CD14-positive monocyte (primary cell): ENCODE measurements around the gene MYO7A. TPM values are rescaled to one million over a fixed set of nuclear protein-coding genes. Genes with fewer than 3 reads are reported as not detected.

Source experiments
- DNase-seq, 3 donors: peaks; one replicate each; pipeline ENCODE4 v3.0.0-alpha.2; 2011 to 2022
- H2AFZ ChIP-seq: 2 replicates; pipeline ENCODE4 v1.6.0; 2012; ENCODE audit warnings: mild to moderate bottlenecking, low read depth, low read length, inconsistent platforms; ENCODE audit not compliant: insufficient read depth, poor library complexity, severe bottlenecking
- H3K27ac ChIP-seq, 2 donors: 1 replicate in 1 of 2; 2 replicates in 1 of 2; pipeline ENCODE4 v1.5.1; 2012 to 2013; ENCODE audit warnings: low read length in 2 of 2, control low read depth in 1 of 2, inconsistent platforms in 1 of 2, low read depth in 1 of 2, mild to moderate bottlenecking in 1 of 2
- H3K27me3 ChIP-seq, 2 donors: one replicate each; pipeline versions ENCODE4 v1.6.0 to v1.6.1; 2011 to 2013; ENCODE audit warnings: low read length in 2 of 2; ENCODE audit not compliant: control insufficient read depth in 2 of 2, insufficient read depth in 2 of 2
- H3K36me3 ChIP-seq, 2 donors: replicated peaks in 1 of 2; 1 replicate in 1 of 2; 2 replicates in 1 of 2; pipeline versions ENCODE4 v1.5.1 to v1.6.1; 2012 to 2013; ENCODE audit warnings: low read length in 2 of 2, control low read depth in 1 of 2, inconsistent platforms in 1 of 2, mild to moderate bottlenecking in 1 of 2; ENCODE audit not compliant: insufficient read depth in 2 of 2, control insufficient read depth in 1 of 2
- H3K4me1 ChIP-seq, 2 donors: 1 replicate in 1 of 2; 2 replicates in 1 of 2; pipeline versions ENCODE4 v1.5.1 to v1.6.1; 2012 to 2013; ENCODE audit warnings: low read length in 2 of 2, control low read depth in 1 of 2, inconsistent platforms in 1 of 2, mild to moderate bottlenecking in 1 of 2, moderate library complexity in 1 of 2; ENCODE audit not compliant: insufficient read depth in 2 of 2, control insufficient read depth in 1 of 2
- H3K4me2 ChIP-seq: replicated peaks from 2 replicates; pipeline ENCODE3; 2012; ENCODE audit warnings: low read length, moderate library complexity, mild to moderate bottlenecking; ENCODE audit not compliant: poor library complexity, severe bottlenecking; ENCODE audit errors: extremely low read depth
- H3K4me3 ChIP-seq, 3 experiments: fragments of 200-600 bp in 1 of 3; sonication (generic) in 1 of 3; replicated peaks in 1 of 3; 1 replicate in 2 of 3; 2 replicates in 1 of 3; pipeline ENCODE4 v1.5.1; 2011 to 2013; ENCODE audit warnings: low read length in 3 of 3, mild to moderate bottlenecking in 3 of 3, control low read depth in 2 of 3, low read depth in 2 of 3, inconsistent platforms in 1 of 3, moderate library complexity in 1 of 3
- H3K79me2 ChIP-seq: 2 replicates; pipeline ENCODE4 v1.6.0; 2012; ENCODE audit warnings: mild to moderate bottlenecking, control low read depth, inconsistent platforms, low read length, moderate library complexity; ENCODE audit not compliant: insufficient read depth
- H3K9ac ChIP-seq: 2 replicates; pipeline ENCODE4 v1.6.0; 2017; ENCODE audit warnings: low read length, mild to moderate bottlenecking; ENCODE audit not compliant: insufficient read depth, poor library complexity, severe bottlenecking
- H3K9me3 ChIP-seq, 2 donors: replicated peaks in 1 of 2; 1 replicate in 1 of 2; 2 replicates in 1 of 2; pipeline versions ENCODE4 v1.5.1 to v1.6.1; 2012 to 2013; ENCODE audit warnings: low read length in 2 of 2, control low read depth in 1 of 2; ENCODE audit not compliant: control insufficient read depth in 1 of 2, insufficient read depth in 1 of 2
- H4K20me1 ChIP-seq: 2 replicates; pipeline ENCODE4 v1.6.0; 2012; ENCODE audit warnings: mild to moderate bottlenecking, low read length, control low read depth, moderate library complexity; ENCODE audit not compliant: insufficient read depth
- H3K27ac Mint-ChIP-seq, 7 donors: one replicate each; pipeline ENCODE4 v1.8.0; 2020; ENCODE audit warnings: mild to moderate bottlenecking in 7 of 7, mixed read lengths in 7 of 7, moderate library complexity in 6 of 7, inconsistent platforms in 2 of 7
- H3K27me3 Mint-ChIP-seq, 3 donors: one replicate each; pipeline ENCODE4 v1.8.0; 2021 to 2022; ENCODE audit warnings: low read depth in 3 of 3, mild to moderate bottlenecking in 3 of 3, mixed read lengths in 3 of 3, moderate library complexity in 3 of 3, inconsistent platforms in 1 of 3
- H3K36me3 Mint-ChIP-seq, 2 donors: one replicate each; pipeline ENCODE4 v1.8.0; 2020; ENCODE audit warnings: mixed read lengths in 2 of 2, inconsistent platforms in 1 of 2, mild to moderate bottlenecking in 1 of 2
- H3K4me1 Mint-ChIP-seq: one replicate; pipeline ENCODE4 v1.8.0; 2020; ENCODE audit warnings: mild to moderate bottlenecking, mixed read lengths
- H3K4me3 Mint-ChIP-seq, 2 donors: one replicate each; pipeline ENCODE4 v1.8.0; 2020; ENCODE audit warnings: mild to moderate bottlenecking in 2 of 2, mixed read lengths in 2 of 2, moderate library complexity in 1 of 2
- H3K9me3 Mint-ChIP-seq, 7 donors: one replicate each; pipeline ENCODE4 v1.8.0; 2020 to 2022; ENCODE audit warnings: mixed read lengths in 7 of 7, mild to moderate bottlenecking in 6 of 7, moderate library complexity in 6 of 7, inconsistent platforms in 2 of 7
- WGBS: methylation state at CpG from one replicate; pipeline ENCODE4 v1.1.5; 2013; ENCODE audit warnings: missing lambda C conversion rate; ENCODE audit not compliant: insufficient coverage; 5-methylcytosine and 5-hydroxymethylcytosine counted together
- intact Hi-C, 2 donors: fragments of 100-400 bp; cut with micrococcal nuclease; formaldehyde crosslinking; loops; one replicate each; pipeline versions ENCODE4 v1.15.0 to v1.15.1; 2023
- polyA plus RNA-seq, 3 donors: library from polyadenylated mRNA; depleted of rRNA in 1 of 3; unstranded in 2 of 3; stranded (reverse) in 1 of 3; fragments of 300-500 nt in 2 of 3; fragments of >200 nt in 1 of 3; fragmentation: Illumina TruSeq in 2 of 3; gene quantifications; 1 replicate in 2 of 3; 2 replicates in 1 of 3; pipeline ENCODE4 v1.2.3, GENCODE V29; 2012 to 2021
- TF ChIP-seq, protein P1 (sequence below): fragments of 200-600 bp; IDR thresholded peaks from one replicate; pipeline ENCODE4 v1.8.0; 2022; ENCODE audit warnings: antibody characterized with exemption, mild to moderate bottlenecking

MYO7A gene
- polyA plus RNA-seq, 3 donors: 3.5 to 7.8 (median 3.6) TPM

DNA sequence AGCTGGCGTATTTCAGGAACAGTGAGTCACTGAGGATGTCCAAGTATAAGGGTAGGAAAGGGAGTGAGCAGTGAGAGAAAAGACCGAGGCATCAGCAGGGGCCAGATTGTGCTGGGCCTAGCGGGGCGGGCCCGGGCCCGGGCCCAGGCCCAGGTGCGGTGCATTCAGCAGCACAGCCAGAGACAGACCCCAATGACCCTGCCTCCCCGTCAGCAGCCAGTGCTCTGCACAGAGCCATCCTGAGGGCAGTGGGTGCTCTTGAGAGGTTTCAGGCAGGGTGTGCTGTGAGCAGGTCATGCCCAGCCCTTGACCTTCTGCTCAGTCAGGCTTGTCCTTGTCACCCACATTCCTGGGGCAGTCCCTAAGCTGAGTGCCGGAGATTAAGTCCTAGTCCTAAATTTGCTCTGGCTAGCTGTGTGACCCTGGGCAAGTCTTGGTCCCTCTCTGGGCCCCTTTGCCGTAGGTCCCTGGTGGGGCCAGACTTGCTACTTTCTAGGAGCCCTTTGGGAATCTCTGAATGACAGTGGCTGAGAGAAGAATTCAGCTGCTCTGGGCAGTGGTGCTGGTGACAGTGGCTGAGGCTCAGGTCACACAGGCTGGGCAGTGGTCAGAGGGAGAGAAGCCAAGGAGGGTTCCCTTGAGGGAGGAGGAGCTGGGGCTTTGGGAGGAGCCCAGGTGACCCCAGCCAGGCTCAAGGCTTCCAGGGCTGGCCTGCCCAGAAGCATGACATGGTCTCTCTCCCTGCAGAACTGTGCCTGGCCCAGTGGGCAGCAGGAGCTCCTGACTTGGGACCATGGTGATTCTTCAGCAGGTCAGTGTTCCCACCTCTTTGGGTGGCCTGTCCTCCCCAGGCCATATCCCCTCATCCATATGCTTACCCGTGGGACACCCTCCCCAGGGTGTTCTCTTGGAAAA, 2.1 kb downstream of the MYO7A start:
- Histone ChIP-seq H3K4me1 (peaks cover 9 to 15% of the 10 kb centered on the region in 2 donors), H3K4me2 (no peak overlapping the region), H3K36me3 (no peaks in the 10 kb centered on the region), H3K9me3 (no peaks in the 10 kb centered on the region), H4K20me1 (no peaks in the 10 kb centered on the region), H3K27me3 (peaks cover 0 to 13% of the 10 kb centered on the region in 2 donors), H3K27ac (no peak overlapping the region), H3K79me2 (no peaks in the 10 kb centered on the region), H3K4me3 (no peak overlapping the region), H3K9ac (peak overlapping the region; percentile 4), H2AFZ (no peak overlapping the region)
- peaks cover 10 to 19% (median 11%) of the 10 kb centered on the region in 3 donors for H3K27me3 Mint-ChIP-seq
- TF ChIP-seq, protein P1, sequence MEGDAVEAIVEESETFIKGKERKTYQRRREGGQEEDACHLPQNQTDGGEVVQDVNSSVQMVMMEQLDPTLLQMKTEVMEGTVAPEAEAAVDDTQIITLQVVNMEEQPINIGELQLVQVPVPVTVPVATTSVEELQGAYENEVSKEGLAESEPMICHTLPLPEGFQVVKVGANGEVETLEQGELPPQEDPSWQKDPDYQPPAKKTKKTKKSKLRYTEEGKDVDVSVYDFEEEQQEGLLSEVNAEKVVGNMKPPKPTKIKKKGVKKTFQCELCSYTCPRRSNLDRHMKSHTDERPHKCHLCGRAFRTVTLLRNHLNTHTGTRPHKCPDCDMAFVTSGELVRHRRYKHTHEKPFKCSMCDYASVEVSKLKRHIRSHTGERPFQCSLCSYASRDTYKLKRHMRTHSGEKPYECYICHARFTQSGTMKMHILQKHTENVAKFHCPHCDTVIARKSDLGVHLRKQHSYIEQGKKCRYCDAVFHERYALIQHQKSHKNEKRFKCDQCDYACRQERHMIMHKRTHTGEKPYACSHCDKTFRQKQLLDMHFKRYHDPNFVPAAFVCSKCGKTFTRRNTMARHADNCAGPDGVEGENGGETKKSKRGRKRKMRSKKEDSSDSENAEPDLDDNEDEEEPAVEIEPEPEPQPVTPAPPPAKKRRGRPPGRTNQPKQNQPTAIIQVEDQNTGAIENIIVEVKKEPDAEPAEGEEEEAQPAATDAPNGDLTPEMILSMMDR: no peak
- no peak for DNase-seq
- peaks cover 0 to 3% (median 0%) of the 10 kb centered on the region in 7 donors for H3K9me3 Mint-ChIP-seq
- H3K4me1 Mint-ChIP-seq: peaks cover 15% of the 10 kb centered on the region
- peak overlapping the region in 1 of 7 donors; percentile 8 for H3K27ac Mint-ChIP-seq
- intact Hi-C loops: loop anchor here (2.0 to 10.0 kb wide), 2 partner anchors 57 to 485 kb away; no protein-coding TSS in a partner anchor
- WGBS: 89% methylated on average over 11 of the region's 11 CpGs
- no peaks in the 10 kb centered on the region for H3K36me3 Mint-ChIP-seq
- no peak overlapping the region for H3K4me3 Mint-ChIP-seq

DNA sequence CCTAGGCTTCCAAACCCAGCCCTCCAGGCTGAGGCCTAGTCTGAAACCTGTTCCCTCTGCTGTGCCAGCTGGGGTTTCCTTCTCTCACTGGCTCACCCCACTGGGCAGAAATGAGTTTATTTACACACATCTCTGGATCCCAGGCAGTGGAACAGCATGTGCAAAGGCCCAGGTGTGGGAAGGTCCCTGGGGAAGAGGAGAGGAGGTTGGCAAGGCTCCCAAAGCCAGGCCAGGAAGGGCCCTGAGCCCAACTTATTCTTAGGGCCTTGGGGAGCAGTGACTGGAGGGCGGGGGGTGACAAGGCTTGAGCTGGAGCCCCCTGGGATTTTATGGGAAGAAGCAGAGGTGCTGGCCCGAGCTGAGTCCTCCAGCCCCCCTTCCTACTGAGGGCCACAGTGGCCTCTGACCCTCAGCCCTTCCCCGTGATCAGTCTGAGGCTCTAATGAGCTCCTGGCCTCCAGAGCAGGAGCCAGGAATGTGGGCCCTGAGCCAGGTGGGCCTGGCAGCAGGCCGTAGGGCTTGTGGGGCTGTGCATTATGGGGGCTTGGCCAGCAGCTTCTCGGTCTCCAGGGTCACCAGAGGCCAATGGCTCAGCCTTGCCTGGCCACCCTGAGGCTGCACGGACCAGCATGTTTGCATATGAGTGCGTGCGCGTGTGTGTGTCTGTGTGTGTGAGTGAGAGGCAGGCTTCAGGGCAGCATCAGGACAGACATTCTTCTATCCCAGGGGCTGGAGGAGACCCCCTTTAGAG, 2.9 kb downstream of the MYO7A start:
- peak overlapping the region; percentile 4 for H3K9ac ChIP-seq
- intact Hi-C loops: no loop called here
- no peaks in the 10 kb centered on the region for H4K20me1 ChIP-seq
- H3K4me1 ChIP-seq: peaks cover 9 to 15% of the 10 kb centered on the region in 2 donors
- Mint-ChIP-seq H3K27ac (no peak overlapping the region), H3K27me3 (peaks cover 10 to 22% (median 12%) of the 10 kb centered on the region in 3 donors), H3K4me3 (no peak overlapping the region), H3K9me3 (peaks cover 0 to 5% (median 0%) of the 10 kb centered on the region in 7 donors), H3K4me1 (peaks cover 15% of the 10 kb centered on the region), H3K36me3 (no peaks in the 10 kb centered on the region)
- DNase-seq: no peak
- H3K27ac ChIP-seq: no peak overlapping the region
- H3K9me3 ChIP-seq: no peaks in the 10 kb centered on the region
- no peak overlapping the region for H3K4me3 ChIP-seq
- no peak overlapping the region for H3K4me2 ChIP-seq
- WGBS: 96% methylated on average over 9 of the region's 9 CpGs
- H3K36me3 ChIP-seq: no peaks in the 10 kb centered on the region
- no peak overlapping the region for H2AFZ ChIP-seq
- no peaks in the 10 kb centered on the region for H3K79me2 ChIP-seq
- TF ChIP-seq, protein P1: no peak
- peaks cover 0 to 13% of the 10 kb centered on the region in 2 donors for H3K27me3 ChIP-seq
